HEK293T (cell line): ENCODE data around the gene MBOAT2.
"Not testable (repeated sequence)": the region's sequence is repeated elsewhere in the genome, so short reads cannot be mapped to it uniquely, and the experiment has no call there.

Experiments
- CTCF ChIA-PET: fragments of 350-600 bp; formaldehyde crosslinking; extraction: SDS; loops from one replicate; lab custom pipeline; 2021; ENCODE audit warnings: antibody characterized with exemption, inconsistent platforms; lab: Yijun Ruan, JAX
- POLR2A ChIA-PET: fragments of 350-600 bp; formaldehyde crosslinking; extraction: SDS; loops from one replicate; lab custom pipeline; 2020; ENCODE audit warnings: antibody characterized with exemption, inconsistent platforms; lab: Yijun Ruan, JAX
- DNase-seq: peaks from one replicate; pipeline ENCODE4 v3.0.0; 2012; ENCODE audit warnings: mixed read lengths; ENCODE audit errors: extremely low spot score
- ARNT ChIP-seq: fragments of 450-650 bp; IDR thresholded peaks from 2 replicates; pipeline ENCODE4 v1.6.1; 2017; ENCODE audit warnings: mild to moderate bottlenecking
- BHLHE40 ChIP-seq: fragments of 450-650 bp; IDR thresholded peaks from 2 replicates; pipeline ENCODE4 v1.6.1; 2016; ENCODE audit warnings: mild to moderate bottlenecking, moderate library complexity, borderline replicate concordance
- CTBP1 ChIP-seq: fragments of 450-650 bp; IDR thresholded peaks from 2 replicates; pipeline ENCODE4 v1.6.1; 2016; ENCODE audit warnings: borderline replicate concordance
- ELF4 ChIP-seq: fragments of 450-650 bp; IDR thresholded peaks from 2 replicates; pipeline ENCODE4 v1.6.1; 2017; ENCODE audit warnings: antibody characterized with exemption
- FOXA1 ChIP-seq: fragments of 450-650 bp; IDR thresholded peaks from 2 replicates; pipeline ENCODE4 v1.6.1; 2016; ENCODE audit warnings: mild to moderate bottlenecking
- FOXK2 ChIP-seq: fragments of 450-650 bp; IDR thresholded peaks from 2 replicates; pipeline ENCODE4 v1.6.1; 2016; ENCODE audit warnings: mild to moderate bottlenecking
- FOXM1 ChIP-seq: fragments of 450-650 bp; IDR thresholded peaks from 2 replicates; pipeline ENCODE4 v1.6.1; 2017; ENCODE audit warnings: mild to moderate bottlenecking, borderline replicate concordance
- HDGF ChIP-seq: fragments of 450-650 bp; IDR thresholded peaks from 2 replicates; pipeline ENCODE4 v1.6.1; 2017; ENCODE audit warnings: antibody characterized with exemption, borderline replicate concordance
- L3MBTL2 ChIP-seq: fragments of 450-650 bp; conservative IDR thresholded peaks from 2 replicates; pipeline ENCODE4 v1.6.1; 2016; ENCODE audit warnings: mild to moderate bottlenecking
- LEF1 ChIP-seq: fragments of 450-650 bp; IDR thresholded peaks from 2 replicates; pipeline ENCODE4 v1.6.1; 2017; ENCODE audit warnings: mild to moderate bottlenecking, borderline replicate concordance
- NFRKB ChIP-seq: fragments of 450-650 bp; IDR thresholded peaks from 2 replicates; pipeline ENCODE4 v1.6.1; 2016; ENCODE audit warnings: mild to moderate bottlenecking, moderate library complexity
- PKNOX1 ChIP-seq: fragments of 450-650 bp; IDR thresholded peaks from 2 replicates; pipeline ENCODE4 v1.6.1; 2016
- SP1 ChIP-seq: fragments of 450-650 bp; IDR thresholded peaks from 2 replicates; pipeline ENCODE4 v1.6.1; 2017
- SUZ12 ChIP-seq: fragments of 450-650 bp; IDR thresholded peaks from 2 replicates; pipeline ENCODE4 v1.6.1; 2016; ENCODE audit warnings: mild to moderate bottlenecking
- TARDBP ChIP-seq: fragments of 450-650 bp; IDR thresholded peaks from 2 replicates; pipeline ENCODE4 v1.6.1; 2016
- ZNF384 ChIP-seq: fragments of 450-650 bp; IDR thresholded peaks from 2 replicates; pipeline ENCODE4 v1.6.1; 2016

MBOAT2 gene

GRCh38 chr2:8983571-8983970 lies 19.9 kb downstream of the MBOAT2 start:
- TF ChIP-seq FOXM1: no peak
- TF ChIP-seq LEF1: no peak
- no peak for TF ChIP-seq CTBP1
- no peak for TF ChIP-seq L3MBTL2
- no peak for TF ChIP-seq ARNT
- TF ChIP-seq FOXK2: no peak
- no peak for TF ChIP-seq HDGF
- no peak for TF ChIP-seq NFRKB
- TF ChIP-seq FOXA1: no peak
- TF ChIP-seq SUZ12: no peak
- TF ChIP-seq PKNOX1: no peak
- TF ChIP-seq BHLHE40: no peak
- no peak for DNase-seq
- ChIA-PET POLR2A (no interaction called here), CTCF (no interaction called here)

GRCh38 chr2:8981876-8982275 lies 21.6 kb downstream of the MBOAT2 start:
- POLR2A ChIA-PET: no interaction called here
- DNase-seq: no peak
- no peak for TF ChIP-seq L3MBTL2
- no peak for TF ChIP-seq PKNOX1
- TF ChIP-seq FOXK2: no peak
- TF ChIP-seq SUZ12: no peak
- TF ChIP-seq ARNT: no peak
- TF ChIP-seq ZNF384: no peak
- no peak for TF ChIP-seq CTBP1
- no peak for TF ChIP-seq LEF1
- no peak for TF ChIP-seq SP1
- TF ChIP-seq HDGF: no peak
- no peak for TF ChIP-seq ELF4
- TF ChIP-seq BHLHE40: no peak
- no peak for TF ChIP-seq NFRKB
- TF ChIP-seq FOXM1: no peak
- TF ChIP-seq TARDBP: no peak
- no peak for TF ChIP-seq FOXA1
- CTCF ChIA-PET: no interaction called here

- TF ChIP-seq CTBP1: no peak
- TF ChIP-seq HDGF: no peak
- TF ChIP-seq LEF1: no peak
- ChIA-PET POLR2A (no interaction called here), CTCF (no interaction called here)
- DNase-seq: no peak
Observed at GRCh38 chr2:8980096-8980495, 23.4 kb downstream of the MBOAT2 start.

- ChIA-PET POLR2A (no interaction called here), CTCF (no interaction called here)
- TF ChIP-seq SUZ12 (no peak), FOXM1 (no peak), FOXA1 (no peak), LEF1 (no peak), L3MBTL2 (no peak), HDGF (no peak), BHLHE40 (no peak), SP1 (no peak)
- DNase-seq: no peak
Observed at GRCh38 chr2:8977758-8978157, 25.7 kb downstream of the MBOAT2 start.

- ChIA-PET CTCF (no interaction called here), POLR2A (no interaction called here)
- TF ChIP-seq BHLHE40 (no peak), SP1 (no peak), NFRKB (no peak), ELF4 (no peak), FOXK2 (no peak), LEF1 (no peak), TARDBP (no peak), L3MBTL2 (no peak), SUZ12 (no peak), ARNT (no peak), FOXA1 (no peak)
- no peak for DNase-seq
Observed at GRCh38 chr2:8976442-8977259, 26.8 kb downstream of the MBOAT2 start.

GRCh38 chr2:8974016-8974415 lies 29.5 kb downstream of the MBOAT2 start:
- ChIA-PET POLR2A (no interaction called here), CTCF (no interaction called here)
- TF ChIP-seq TARDBP: no peak
- no peak for TF ChIP-seq FOXK2
- no peak for TF ChIP-seq FOXA1
- no peak for TF ChIP-seq BHLHE40
- no peak for TF ChIP-seq CTBP1
- TF ChIP-seq NFRKB: no peak
- no peak for TF ChIP-seq SP1
- no peak for TF ChIP-seq PKNOX1
- TF ChIP-seq FOXM1: no peak
- TF ChIP-seq SUZ12: no peak
- no peak for TF ChIP-seq LEF1
- DNase-seq: no peak

GRCh38 chr2:8973017-8973416 lies 30.5 kb downstream of the MBOAT2 start:
- POLR2A ChIA-PET, CTCF ChIA-PET, DNase-seq: not testable (repeated sequence)

GRCh38 chr2:8972535-8972934 lies 30.9 kb downstream of the MBOAT2 start:
- POLR2A ChIA-PET, DNase-seq: not testable (repeated sequence)

GRCh38 chr2:8969348-8969747 lies 34.1 kb downstream of the MBOAT2 start:
- CTCF ChIA-PET, DNase-seq, POLR2A ChIA-PET: not testable (repeated sequence)

More at GRCh38 chr2:8972535-8972934, 30.9 kb downstream of the MBOAT2 start:
- CTCF ChIA-PET: not testable (repeated sequence)
